HCT116 (cell line): Measurements from ENCODE around the gene SF3B5. TPM values are rescaled to one million over a fixed set of nuclear protein-coding genes. Genes with fewer than 3 reads are reported as not detected.

Experiments used
- ATAC-seq: fragments of 200-7000 bp; cut with Tn5 transposase; 2 replicates; pipeline ENCODE4 v1.9.1; 2020; ENCODE audit warnings: mild to moderate bottlenecking, moderate library complexity
- BruUV-seq: library from RNA; stranded (reverse); fragments of 400-500 nt; replicated peaks from 2 replicates; lab custom pipeline; 2021; lab: Mats Ljungman, UMichigan
- CTCF ChIA-PET: fragments of 300-600 bp; sonication (Branson Sonifier 250); formaldehyde crosslinking; loops from one replicate; lab custom pipeline; 2021; ENCODE audit warnings: antibody characterized with exemption; lab: Charles Lee
- POLR2A ChIA-PET: fragments of 300-600, 350-600 bp; sonication (Branson Sonifier 250); formaldehyde crosslinking; loops from one replicate; lab custom pipeline; 2021; ENCODE audit warnings: antibody characterized with exemption; lab: Charles Lee
- RAD21 ChIA-PET, 2 experiments: fragments of 300-600 bp; sonication (Branson Sonifier 250); formaldehyde crosslinking; loops; one replicate each; lab custom pipeline; 2023; ENCODE audit warnings: low total read pairs in 2 of 2; ENCODE audit not compliant: uncharacterized antibody in 2 of 2, unreplicated experiment in 2 of 2, low non-redundant PET in 1 of 2; lab: Charles Lee
- DNase-seq: peaks from one replicate; pipeline ENCODE4 v3.0.0-alpha.2; 2010; ENCODE audit warnings: low read depth, low spot score
- H2AFZ ChIP-seq: fragments of 200-600 bp; shearing (Covaris generic), sonication (generic); 2 replicates; pipeline ENCODE4 v1.6.1; 2017; ENCODE audit warnings: low read depth, mixed run types, mixed read lengths, antibody characterized with exemption, low read length; ENCODE audit not compliant: poor library complexity, severe bottlenecking
- H3K27ac ChIP-seq: 2 replicates; pipeline ENCODE4 v1.5.1; 2012; ENCODE audit warnings: low read depth, low read length
- H3K27me3 ChIP-seq: fragments of 200-600 bp; sonication (generic); 2 replicates; pipeline ENCODE4 v1.6.1; 2016; ENCODE audit warnings: mixed run types, low read length, mixed read lengths; ENCODE audit not compliant: insufficient read depth
- H3K36me3 ChIP-seq, 2 experiments: fragments of 200-500 bp in 1 of 2; fragments of 200-600 bp in 1 of 2; sonication (Bioruptor generic) in 1 of 2; sonication (generic) in 1 of 2; 2 replicates each; pipeline versions ENCODE4 v1.5.1 to v1.6.1; 2014 to 2016; ENCODE audit warnings: low read length in 2 of 2, inconsistent platforms in 1 of 2, mixed read lengths in 1 of 2, mixed run types in 1 of 2; ENCODE audit not compliant: insufficient read depth in 2 of 2, control insufficient read depth in 1 of 2
- H3K4me1 ChIP-seq, 2 experiments: fragments of 200-600 bp in 1 of 2; sonication (generic) in 1 of 2; 2 replicates each; pipeline versions ENCODE4 v1.5.1 to v1.6.1; 2012 to 2017; ENCODE audit warnings: low read length in 2 of 2, inconsistent platforms in 1 of 2, mild to moderate bottlenecking in 1 of 2, mixed read lengths in 1 of 2, mixed run types in 1 of 2, moderate library complexity in 1 of 2; ENCODE audit not compliant: insufficient read depth in 2 of 2, control insufficient read depth in 1 of 2
- H3K4me2 ChIP-seq: fragments of 200-600 bp; sonication (generic); 2 replicates; pipeline ENCODE4 v1.6.1; 2017; ENCODE audit warnings: mixed run types, low read length, mixed read lengths
- H3K4me3 ChIP-seq, 2 experiments: fragments of 200-600 bp in 1 of 2; sonication (generic) in 1 of 2; replicated peaks in 1 of 2; 2 replicates each; pipeline ENCODE4 v1.5.1; 2011 to 2016; ENCODE audit warnings: low read length in 2 of 2, control low read depth in 1 of 2, low read depth in 1 of 2, mild to moderate bottlenecking in 1 of 2, mixed read lengths in 1 of 2, mixed run types in 1 of 2
- H3K79me2 ChIP-seq: fragments of 200-600 bp; sonication (generic); 2 replicates; pipeline ENCODE4 v1.6.1; 2017; ENCODE audit warnings: mild to moderate bottlenecking, mixed run types, low read length, moderate library complexity, mixed read lengths; ENCODE audit not compliant: insufficient read depth
- H3K9ac ChIP-seq: fragments of 200-600 bp; sonication (generic); 2 replicates; pipeline ENCODE4 v1.6.1; 2016; ENCODE audit warnings: low read length, mixed read lengths
- H3K9me2 ChIP-seq: fragments of 200-600 bp; sonication (generic), shearing (Covaris generic); 2 replicates; pipeline ENCODE4 v1.6.1; 2017; ENCODE audit warnings: mixed run types, mild to moderate bottlenecking, moderate library complexity; ENCODE audit not compliant: insufficient read depth
- H3K9me3 ChIP-seq, 2 experiments: fragments of 200-500 bp in 1 of 2; fragments of 200-600 bp in 1 of 2; sonication (Bioruptor generic) in 1 of 2; sonication (generic) in 1 of 2; 2 replicates each; pipeline ENCODE4 v1.6.1; 2014 to 2017; ENCODE audit warnings: low read length in 2 of 2, mixed read lengths in 2 of 2, inconsistent platforms in 1 of 2, low read depth in 1 of 2, mild to moderate bottlenecking in 1 of 2, mixed run types in 1 of 2, moderate library complexity in 1 of 2; ENCODE audit not compliant: control insufficient read depth in 1 of 2, insufficient read depth in 1 of 2
- H4K20me1 ChIP-seq: fragments of 200-600 bp; sonication (generic), shearing (Covaris generic); 2 replicates; pipeline ENCODE4 v1.6.1; 2017; ENCODE audit warnings: mixed run types, mild to moderate bottlenecking, moderate library complexity; ENCODE audit not compliant: insufficient read depth
- CBX3 ChIP-seq: IDR thresholded peaks from 2 replicates; pipeline ENCODE4 v1.6.1; 2012; ENCODE audit warnings: low read depth
- CEBPB ChIP-seq: IDR thresholded peaks from 2 replicates; pipeline ENCODE4 v1.6.1; 2012; ENCODE audit warnings: low read depth
- JUND ChIP-seq: IDR thresholded peaks from 2 replicates; pipeline ENCODE4 v1.6.1; 2012
- POLR2A ChIP-seq: IDR thresholded peaks from 2 replicates; pipeline ENCODE4 v1.7.0; 2011; ENCODE audit warnings: borderline replicate concordance; ENCODE audit not compliant: insufficient read depth, insufficient read length; ENCODE audit errors: extremely low read depth
- SIN3A ChIP-seq: IDR thresholded peaks from 2 replicates; pipeline ENCODE4 v1.6.1; 2012; ENCODE audit warnings: low read depth
- SRF ChIP-seq: IDR thresholded peaks from 2 replicates; pipeline ENCODE4 v1.6.1; 2012; ENCODE audit warnings: low read depth
- TCF7L2 ChIP-seq: IDR thresholded peaks from 2 replicates; pipeline ENCODE4 v1.7.0; 2011; ENCODE audit warnings: borderline replicate concordance, inconsistent platforms; ENCODE audit not compliant: insufficient read depth, insufficient read length; ENCODE audit errors: extremely low read depth
- intact Hi-C: fragments of 100-400 bp; cut with micrococcal nuclease; formaldehyde crosslinking; loops from 2 replicates; pipeline ENCODE4 v1.10.0; 2022
- total RNA-seq: library from RNA; stranded (reverse); gene quantifications from one replicate; pipeline ENCODE4 v1.2.1, GENCODE V29; 2021; ENCODE audit not compliant: unreplicated experiment
- TF ChIP-seq, protein P1 (sequence below): IDR thresholded peaks from 2 replicates; pipeline ENCODE4 v1.6.1; 2012; ENCODE audit warnings: low read depth

The SF3B5 gene
- total RNA-seq, 1 experiment from 2014 or later = 173 TPM

DNA sequence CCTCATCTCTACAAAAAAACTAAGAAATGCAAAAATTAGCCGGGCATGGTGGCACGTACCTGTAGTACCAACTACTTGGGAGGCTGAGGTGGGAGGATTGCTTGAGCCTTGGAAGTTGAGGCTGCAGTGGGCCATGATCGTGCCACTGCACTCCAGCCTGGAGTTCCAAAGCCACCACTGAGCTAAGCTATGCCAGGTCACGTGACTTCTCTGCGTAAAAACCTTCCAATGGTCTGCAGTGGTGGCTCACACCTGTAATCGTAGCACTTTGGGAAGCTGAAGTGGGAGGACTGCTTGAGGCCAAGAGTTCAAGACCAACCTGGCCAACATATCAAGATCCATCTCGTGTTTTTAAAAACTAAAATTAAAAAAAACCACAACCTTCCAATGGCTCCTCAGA, 1.7 kb downstream of the SF3B5 start:
- H3K9me3 ChIP-seq = no peaks in the 10 kb centered on the region
- no peaks in the 10 kb centered on the region for H3K27me3 ChIP-seq
- RAD21 ChIA-PET = no interaction called here
- intact Hi-C loops = no loop called here
- H3K4me1 ChIP-seq = peaks cover 5 to 16% of the 10 kb centered on the region in 2 experiments; a peak in 3 of 4 replicates
- H2AFZ ChIP-seq = no peak overlapping the region
- H3K9me2 ChIP-seq = no peaks in the 10 kb centered on the region
- H3K4me3 ChIP-seq = peak overlapping the region in 1 of 2 experiments; percentile 77; a peak in 2 of 4 replicates
- DNase-seq (no peak), ATAC-seq (no peak)
- peaks cover 20% of the 10 kb centered on the region for H3K79me2 ChIP-seq
- no peaks in the 10 kb centered on the region for H3K36me3 ChIP-seq
- no peaks in the 10 kb centered on the region for H4K20me1 ChIP-seq
- CTCF ChIA-PET = no interaction called here
- TF ChIP-seq, protein P1, sequence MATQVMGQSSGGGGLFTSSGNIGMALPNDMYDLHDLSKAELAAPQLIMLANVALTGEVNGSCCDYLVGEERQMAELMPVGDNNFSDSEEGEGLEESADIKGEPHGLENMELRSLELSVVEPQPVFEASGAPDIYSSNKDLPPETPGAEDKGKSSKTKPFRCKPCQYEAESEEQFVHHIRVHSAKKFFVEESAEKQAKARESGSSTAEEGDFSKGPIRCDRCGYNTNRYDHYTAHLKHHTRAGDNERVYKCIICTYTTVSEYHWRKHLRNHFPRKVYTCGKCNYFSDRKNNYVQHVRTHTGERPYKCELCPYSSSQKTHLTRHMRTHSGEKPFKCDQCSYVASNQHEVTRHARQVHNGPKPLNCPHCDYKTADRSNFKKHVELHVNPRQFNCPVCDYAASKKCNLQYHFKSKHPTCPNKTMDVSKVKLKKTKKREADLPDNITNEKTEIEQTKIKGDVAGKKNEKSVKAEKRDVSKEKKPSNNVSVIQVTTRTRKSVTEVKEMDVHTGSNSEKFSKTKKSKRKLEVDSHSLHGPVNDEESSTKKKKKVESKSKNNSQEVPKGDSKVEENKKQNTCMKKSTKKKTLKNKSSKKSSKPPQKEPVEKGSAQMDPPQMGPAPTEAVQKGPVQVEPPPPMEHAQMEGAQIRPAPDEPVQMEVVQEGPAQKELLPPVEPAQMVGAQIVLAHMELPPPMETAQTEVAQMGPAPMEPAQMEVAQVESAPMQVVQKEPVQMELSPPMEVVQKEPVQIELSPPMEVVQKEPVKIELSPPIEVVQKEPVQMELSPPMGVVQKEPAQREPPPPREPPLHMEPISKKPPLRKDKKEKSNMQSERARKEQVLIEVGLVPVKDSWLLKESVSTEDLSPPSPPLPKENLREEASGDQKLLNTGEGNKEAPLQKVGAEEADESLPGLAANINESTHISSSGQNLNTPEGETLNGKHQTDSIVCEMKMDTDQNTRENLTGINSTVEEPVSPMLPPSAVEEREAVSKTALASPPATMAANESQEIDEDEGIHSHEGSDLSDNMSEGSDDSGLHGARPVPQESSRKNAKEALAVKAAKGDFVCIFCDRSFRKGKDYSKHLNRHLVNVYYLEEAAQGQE = no peak
- no peak for TF ChIP-seq SRF
- TF ChIP-seq TCF7L2 = no peak
- no peak for TF ChIP-seq POLR2A
- no peak overlapping the region for H3K9ac ChIP-seq
- peak overlapping the region; percentile 87 for H3K4me2 ChIP-seq
- H3K27ac ChIP-seq = no peak overlapping the region
- POLR2A ChIA-PET = no interaction called here
- no TSS peak for BruUV-seq

DNA sequence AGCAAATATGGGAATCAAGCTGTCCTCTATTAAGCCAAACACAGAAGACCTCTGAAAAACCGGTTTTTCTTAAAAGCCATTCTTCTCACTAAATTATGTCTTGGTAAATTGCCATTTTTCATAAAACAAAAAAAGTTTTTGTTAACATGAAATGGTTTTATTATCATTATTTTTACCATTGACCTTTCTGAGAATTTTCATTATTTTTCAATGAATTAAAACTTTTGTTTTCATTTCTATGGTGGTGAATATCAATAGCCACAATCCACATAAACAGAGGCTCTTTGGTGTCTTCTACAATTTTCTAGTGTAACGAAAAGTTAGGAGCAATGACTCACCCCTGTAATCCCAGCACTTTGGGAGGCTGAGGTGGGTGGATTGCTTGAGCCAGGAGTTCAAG, 2.1 kb downstream of the SF3B5 start:
- H2AFZ ChIP-seq = no peak overlapping the region
- no peak overlapping the region for H3K27ac ChIP-seq
- BruUV-seq = no TSS peak
- ChIA-PET POLR2A (no interaction called here), CTCF (no interaction called here), RAD21 (no interaction called here)
- H3K4me1 ChIP-seq = peaks cover 5 to 16% of the 10 kb centered on the region in 2 experiments; a peak in 3 of 4 replicates
- H3K4me3 ChIP-seq = no peak overlapping the region
- H3K36me3 ChIP-seq = no peaks in the 10 kb centered on the region
- intact Hi-C loops = no loop called here
- DNase-seq (no peak), ATAC-seq (no peak)
- no peak overlapping the region for H3K9ac ChIP-seq
- no peaks in the 10 kb centered on the region for H4K20me1 ChIP-seq
- TF ChIP-seq SIN3A = no peak
- TF ChIP-seq, protein P1 = no peak
- TF ChIP-seq JUND = no peak
- no peak for TF ChIP-seq CEBPB
- no peak for TF ChIP-seq CBX3
- H3K4me2 ChIP-seq = no peak overlapping the region
- H3K9me3 ChIP-seq = no peaks in the 10 kb centered on the region
- H3K79me2 ChIP-seq = peaks cover 20% of the 10 kb centered on the region
- H3K9me2 ChIP-seq = no peaks in the 10 kb centered on the region
- H3K27me3 ChIP-seq = no peaks in the 10 kb centered on the region
